Measurements from ENCODE around the gene IGF1R.

IGF1R gene

GRCh38 chr15:98978153-98978552 lies 329.8 kb downstream of the IGF1R start:
- H3K4me3 ChIP-seq (ENCODE audit: insufficient read depth, low read length, poor library complexity, severe bottlenecking) = no peak overlapping the region
- H3K27me3 ChIP-seq (ENCODE audit: low read length) = no peaks in the 10 kb centered on the region
- no peaks in the 10 kb centered on the region for H3K79me2 ChIP-seq (ENCODE audit: insufficient read depth, low read length)
- H3K9me3 ChIP-seq (ENCODE audit: insufficient read depth, low read length) = no peaks in the 10 kb centered on the region
- H3K4me2 ChIP-seq (ENCODE audit: low read depth, low read length, poor library complexity, severe bottlenecking) = no peak overlapping the region
- H2AFZ ChIP-seq (ENCODE audit: low read depth, low read length, severe bottlenecking) = no peak overlapping the region
- H3K36me3 ChIP-seq (ENCODE audit: low read length) = no peaks in the 10 kb centered on the region
- H4K20me1 ChIP-seq (ENCODE audit: low read depth, low read length) = no peaks in the 10 kb centered on the region
- H3K27ac ChIP-seq (ENCODE audit: low read depth, low read length) = no peak overlapping the region
- no peak overlapping the region for H3K9ac ChIP-seq (ENCODE audit: low read length)
- H3K9me2 ChIP-seq (replicated peaks; ENCODE audit: insufficient read depth, low read length) = no peaks in the 10 kb centered on the region
- no peaks in the 10 kb centered on the region for H3F3A ChIP-seq (ENCODE audit: insufficient read depth)
- TF ChIP-seq CTCF (IDR thresholded peaks at IDR 0.05; ENCODE audit: insufficient read depth, low read length, poor library complexity, severe bottlenecking) (no peak), EZH2phosphoT487 (conservative IDR thresholded peaks at IDR 0.05; ENCODE audit: low read length) (no peak)

- Histone ChIP-seq H3K36me3 (ENCODE audit: low read length) (no peaks in the 10 kb centered on the region), H3K4me3 (ENCODE audit: insufficient read depth, low read length, poor library complexity, severe bottlenecking) (no peak overlapping the region), H3K27me3 (ENCODE audit: low read length) (no peaks in the 10 kb centered on the region), H3K4me2 (ENCODE audit: low read depth, low read length, poor library complexity, severe bottlenecking) (no peak overlapping the region), H2AFZ (ENCODE audit: low read depth, low read length, severe bottlenecking) (no peak overlapping the region), H3F3A (ENCODE audit: insufficient read depth) (no peaks in the 10 kb centered on the region), H3K27ac (ENCODE audit: low read depth, low read length) (no peak overlapping the region), H3K9ac (ENCODE audit: low read length) (no peak overlapping the region), H3K9me3 (ENCODE audit: insufficient read depth, low read length) (peaks cover 5% of the 10 kb centered on the region; the same call in 1 of the 2 replicates), H4K20me1 (ENCODE audit: low read depth, low read length) (no peaks in the 10 kb centered on the region), H3K9me2 (replicated peaks; ENCODE audit: insufficient read depth, low read length) (no peaks in the 10 kb centered on the region), H3K79me2 (ENCODE audit: insufficient read depth, low read length) (no peaks in the 10 kb centered on the region)
- TF ChIP-seq EZH2phosphoT487 (conservative IDR thresholded peaks at IDR 0.05; ENCODE audit: low read length) (no peak), CTCF (IDR thresholded peaks at IDR 0.05; ENCODE audit: insufficient read depth, low read length, poor library complexity, severe bottlenecking) (no peak)
Observed at GRCh38 chr15:98980899-98981228, 332.5 kb downstream of the IGF1R start.

- no peak overlapping the region for H3K4me2 ChIP-seq (ENCODE audit: low read depth, low read length, poor library complexity, severe bottlenecking)
- peaks cover 11% of the 10 kb centered on the region; the same call in 1 of the 2 replicates for H3K9me3 ChIP-seq (ENCODE audit: insufficient read depth, low read length)
- no peaks in the 10 kb centered on the region for H3K36me3 ChIP-seq (ENCODE audit: low read length)
- H3K79me2 ChIP-seq (ENCODE audit: insufficient read depth, low read length) = no peaks in the 10 kb centered on the region
- H3K9me2 ChIP-seq (replicated peaks; ENCODE audit: insufficient read depth, low read length) = no peaks in the 10 kb centered on the region
- TF ChIP-seq EZH2phosphoT487 (conservative IDR thresholded peaks at IDR 0.05; ENCODE audit: low read length) (no peak), CTCF (IDR thresholded peaks at IDR 0.05; ENCODE audit: insufficient read depth, low read length, poor library complexity, severe bottlenecking) (no peak)
- no peaks in the 10 kb centered on the region for H3K27me3 ChIP-seq (ENCODE audit: low read length)
- no peak overlapping the region for H3K4me3 ChIP-seq (ENCODE audit: insufficient read depth, low read length, poor library complexity, severe bottlenecking)
- no peaks in the 10 kb centered on the region for H4K20me1 ChIP-seq (ENCODE audit: low read depth, low read length)
- no peak overlapping the region for H3K27ac ChIP-seq (ENCODE audit: low read depth, low read length)
- H2AFZ ChIP-seq (ENCODE audit: low read depth, low read length, severe bottlenecking) = no peak overlapping the region
- no peaks in the 10 kb centered on the region for H3F3A ChIP-seq (ENCODE audit: insufficient read depth)
- H3K9ac ChIP-seq (ENCODE audit: low read length) = no peak overlapping the region
Observed at GRCh38 chr15:98981851-98982722, 333.7 kb downstream of the IGF1R start.
